ENCODE measurements around the gene TTC13.

The TTC13 gene

GRCh38 chr1:230876660-230877059, 102.0 kb downstream of the TTC13 start:
- TF ChIP-seq CTCF (IDR thresholded peaks at IDR 0.05), result no peak

- no peak for TF ChIP-seq CTCF (IDR thresholded peaks at IDR 0.05)
Observed at GRCh38 chr1:230875370-230875769, 103.3 kb downstream of the TTC13 start.

- no peak for TF ChIP-seq CTCF (IDR thresholded peaks at IDR 0.05)
Observed at GRCh38 chr1:230870916-230871315, 107.7 kb downstream of the TTC13 start.

- no peak for TF ChIP-seq CTCF (IDR thresholded peaks at IDR 0.05)
Observed at GRCh38 chr1:230869500-230869899, 109.2 kb downstream of the TTC13 start.

GRCh38 chr1:230868736-230869385, 109.8 kb downstream of the TTC13 start:
- TF ChIP-seq CTCF (IDR thresholded peaks at IDR 0.05), result no peak

- no peak for TF ChIP-seq CTCF (IDR thresholded peaks at IDR 0.05)
Observed at GRCh38 chr1:230867903-230868735, 110.5 kb downstream of the TTC13 start, which contains the start of gene C1orf198. Gene C1orf198, minus strand, starts transcription at chr1:230868521. Its CDS starts 9 bp downstream, at chr1:230868512.

- TF ChIP-seq CTCF (IDR thresholded peaks at IDR 0.05), result no peak
Observed at GRCh38 chr1:230867101-230867902, 111.4 kb downstream of the TTC13 start.
